ENCODE data around the gene MCF2L. TPM values are rescaled to one million over a fixed set of nuclear protein-coding genes. Genes with fewer than 3 reads are reported as not detected.

MCF2L gene
- total and polyA plus RNA-seq, 4 donors: 21.0 to 78.7 (median 35.9) TPM

GRCh38 chr13:113005076-113005865 is 36.3 kb downstream of the MCF2L start:
- Histone ChIP-seq H3K9me3 (ENCODE audit: control insufficient read depth in 4 of 4, insufficient read depth in 3 of 4, low read length in 3 of 4) (no peaks in the 10 kb centered on the region), H3K27me3 (ENCODE audit: control insufficient read depth in 3 of 3, insufficient read depth in 3 of 3, low read length in 2 of 3) (no peaks in the 10 kb centered on the region), H3K36me3 (ENCODE audit: control insufficient read depth in 4 of 4, insufficient read depth in 4 of 4, low read length in 4 of 4) (peaks cover 0 to 7% (median 0%) of the 10 kb centered on the region in 4 donors), H3K9ac (ENCODE audit: insufficient read depth in 1 of 2, low read length in 2 of 2) (no peak overlapping the region), H3K27ac (ENCODE audit: low read depth in 1 of 2, low read length in 1 of 2) (no peak overlapping the region), H3K4me1 (ENCODE audit: control insufficient read depth in 5 of 5, insufficient read depth in 5 of 5, low read length in 5 of 5) (peaks cover 0 to 13% (median 9%) of the 10 kb centered on the region in 5 donors), H3K4me3 (no peak overlapping the region)
- DNase-seq: no peak
- no peak for TF ChIP-seq CTCF (IDR thresholded peaks at IDR 0.05; ENCODE audit: control extremely low read depth, extremely low read depth)
- 69 to 81% methylated on average over 26 of the region's 26 CpGs for WGBS, 2 donors
- no peak for ATAC-seq (ENCODE audit: insufficient read depth, low FRiP score)

- Histone ChIP-seq H3K9ac (ENCODE audit: insufficient read depth in 1 of 2, low read length in 2 of 2) (no peak overlapping the region), H3K9me3 (ENCODE audit: control insufficient read depth in 4 of 4, insufficient read depth in 3 of 4, low read length in 3 of 4) (no peaks in the 10 kb centered on the region), H3K4me3 (no peak overlapping the region), H3K27ac (ENCODE audit: low read depth in 1 of 2, low read length in 1 of 2) (no peak overlapping the region), H3K4me1 (ENCODE audit: control insufficient read depth in 5 of 5, insufficient read depth in 5 of 5, low read length in 5 of 5) (peaks cover 0 to 11% (median 6%) of the 10 kb centered on the region in 5 donors), H3K36me3 (ENCODE audit: control insufficient read depth in 4 of 4, insufficient read depth in 4 of 4, low read length in 4 of 4) (peaks cover 0 to 7% (median 0%) of the 10 kb centered on the region in 4 donors), H3K27me3 (ENCODE audit: control insufficient read depth in 3 of 3, insufficient read depth in 3 of 3, low read length in 2 of 3) (no peaks in the 10 kb centered on the region)
- ATAC-seq (ENCODE audit: insufficient read depth, low FRiP score): no peak
- WGBS, 2 donors: 94 to 95% methylated on average over 15 of the region's 15 CpGs
- DNase-seq: no peak
- no peak for TF ChIP-seq CTCF (IDR thresholded peaks at IDR 0.05; ENCODE audit: control extremely low read depth, extremely low read depth)
These were observed 37.0 kb downstream of the MCF2L start for GRCh38 chr13:113005997-113006396.

DNA sequence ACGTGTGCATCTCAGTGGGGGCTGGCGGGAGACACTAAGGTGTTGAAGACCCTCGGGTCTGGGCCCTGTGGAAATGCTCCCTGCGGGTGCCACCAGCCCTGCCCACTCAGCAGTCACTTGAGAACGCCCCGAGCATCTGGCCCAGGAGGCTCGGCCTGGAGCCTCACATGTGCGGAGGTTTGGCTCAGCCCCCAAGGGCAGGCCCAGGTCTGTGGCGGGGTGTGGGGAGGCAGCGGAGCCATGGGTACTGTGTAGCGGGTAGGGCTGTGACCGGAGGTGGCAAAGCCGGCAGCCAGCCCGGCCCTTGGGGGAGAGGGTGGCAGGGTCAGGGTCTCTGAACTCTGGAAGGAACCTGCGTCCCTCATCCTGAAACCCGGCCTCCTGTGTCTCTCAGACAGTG is 37.6 kb downstream of the MCF2L start:
- no peak overlapping the region for H3K4me3 ChIP-seq
- H3K27me3 ChIP-seq (ENCODE audit: control insufficient read depth in 3 of 3, insufficient read depth in 3 of 3, low read length in 2 of 3): no peaks in the 10 kb centered on the region
- H3K4me1 ChIP-seq (ENCODE audit: control insufficient read depth in 5 of 5, insufficient read depth in 5 of 5, low read length in 5 of 5): peaks cover 0 to 5% (median 4%) of the 10 kb centered on the region in 5 donors
- TF ChIP-seq CTCF (IDR thresholded peaks at IDR 0.05; ENCODE audit: control extremely low read depth, extremely low read depth): no peak
- no peaks in the 10 kb centered on the region for H3K9me3 ChIP-seq (ENCODE audit: control insufficient read depth in 4 of 4, insufficient read depth in 3 of 4, low read length in 3 of 4)
- H3K27ac ChIP-seq (ENCODE audit: low read depth in 1 of 2, low read length in 1 of 2): no peak overlapping the region
- ATAC-seq (ENCODE audit: insufficient read depth, low FRiP score) (no peak), DNase-seq (no peak)
- H3K36me3 ChIP-seq (ENCODE audit: control insufficient read depth in 4 of 4, insufficient read depth in 4 of 4, low read length in 4 of 4): peaks cover 0 to 7% (median 0%) of the 10 kb centered on the region in 4 donors
- 91 to 93% methylated on average over 16 of the region's 16 CpGs for WGBS, 2 donors
- H3K9ac ChIP-seq (ENCODE audit: insufficient read depth in 1 of 2, low read length in 2 of 2): no peak overlapping the region

Data from lung (tissue), 12 donors.